Measurements from ENCODE around the gene MCF2L2.

- TF ChIP-seq ZNF623 (tag by site-specific recombination; IDR thresholded peaks at IDR 0.05) = no peak
- TF ChIP-seq CTCF (tag by site-specific recombination; IDR thresholded peaks at IDR 0.05) = no peak
- no peak for TF ChIP-seq ZNF280D (tag by site-specific recombination; IDR thresholded peaks at IDR 0.05)
- no peak for TF ChIP-seq TSHZ1 (tag by site-specific recombination; IDR thresholded peaks at IDR 0.05; ENCODE audit: borderline replicate concordance)
Observed at GRCh38 chr3:183217548-183218332, 210.7 kb downstream of the MCF2L2 start.
